NCI-H146 treated with DMSO at 0.1 percent for 48 hours (cell line): ENCODE results near the gene CPZ.
"Not testable (repeated sequence)": the region's sequence is repeated elsewhere in the genome, so short reads cannot be mapped to it uniquely, and the experiment has no call there.

Experiments used
- DNase-seq: peaks from one replicate; lab custom pipeline; 2025; ENCODE audit not compliant: unreplicated experiment; lab: John Stamatoyannopoulos, UW

CPZ gene

DNA sequence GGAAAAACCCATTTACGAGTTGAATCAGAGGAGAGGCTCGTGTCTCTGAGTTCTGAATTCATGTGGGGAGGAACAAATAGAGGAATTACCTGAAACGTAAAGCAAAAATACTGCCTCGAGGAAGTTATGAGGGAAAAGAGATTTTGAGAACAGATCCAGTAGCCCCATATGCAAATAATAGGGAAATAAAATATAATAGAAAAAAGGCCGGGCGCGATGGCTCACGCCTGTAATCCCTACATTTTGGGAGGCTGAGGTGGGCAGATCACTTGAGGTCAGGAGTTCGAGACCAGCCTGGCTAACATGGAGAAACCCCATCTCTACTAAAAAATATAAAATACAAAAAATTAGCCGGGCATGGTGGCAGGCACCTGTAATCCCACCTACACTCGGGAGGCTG, 42.2 kb downstream of the CPZ start:
- not testable (repeated sequence) for DNase-seq

DNA sequence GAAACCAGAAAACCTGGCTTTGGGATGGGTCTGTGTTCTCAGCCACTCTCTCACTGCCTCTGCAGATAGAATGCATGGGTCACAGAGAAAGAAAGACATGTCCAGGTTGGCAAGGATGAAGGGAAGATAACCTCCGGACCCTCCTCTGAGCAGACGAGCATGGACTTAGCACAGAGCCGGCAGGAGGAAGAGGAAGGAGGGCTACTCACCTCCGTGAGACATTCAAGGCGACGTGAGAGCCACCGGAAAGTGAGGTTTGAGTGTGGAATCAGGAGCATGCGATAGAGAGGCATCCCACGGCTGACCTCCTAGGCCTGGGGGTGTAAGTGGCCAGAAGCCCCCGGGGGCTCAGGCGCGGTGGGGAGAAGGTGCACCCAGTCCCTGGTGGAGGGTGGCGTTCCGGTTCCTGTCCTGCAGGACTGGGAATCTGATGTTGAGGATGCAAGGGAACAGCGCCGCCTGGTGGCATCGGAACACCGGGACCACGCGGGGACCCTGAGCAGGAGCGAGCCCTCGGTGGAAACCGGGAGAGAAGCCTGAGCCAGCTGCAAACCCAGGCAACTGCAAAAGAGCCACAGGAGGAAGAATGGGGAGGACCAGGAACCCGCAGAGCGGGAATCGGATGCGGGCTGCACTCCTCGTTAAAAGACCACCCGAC, 43.5 kb downstream of the CPZ start:
- not testable (repeated sequence) for DNase-seq

DNA sequence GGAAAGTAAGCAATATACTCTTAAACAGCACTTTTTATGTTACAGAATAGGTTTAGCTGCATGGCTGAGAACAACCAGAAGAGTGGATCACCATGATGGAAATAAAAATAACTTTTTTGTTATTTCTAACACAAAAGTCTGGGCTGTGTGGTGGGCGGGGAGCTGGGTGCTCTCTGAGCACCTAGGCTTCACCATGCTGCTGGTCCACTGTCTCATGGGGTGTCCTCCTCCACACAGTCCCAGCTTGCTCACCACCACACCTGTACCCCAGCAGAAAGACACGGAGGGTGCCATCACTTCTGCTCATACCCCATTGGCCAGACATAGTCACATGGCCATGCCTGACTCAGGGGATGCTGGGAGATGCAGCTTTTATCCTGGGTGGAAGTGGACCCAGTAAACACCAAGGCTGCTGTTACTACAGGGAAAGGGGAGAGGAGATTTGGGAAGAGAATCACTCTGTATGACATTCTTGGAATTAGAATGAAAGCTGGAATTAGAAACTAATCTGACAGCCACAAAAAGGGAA, 45.0 kb downstream of the CPZ start:
- DNase-seq = no peak

DNA sequence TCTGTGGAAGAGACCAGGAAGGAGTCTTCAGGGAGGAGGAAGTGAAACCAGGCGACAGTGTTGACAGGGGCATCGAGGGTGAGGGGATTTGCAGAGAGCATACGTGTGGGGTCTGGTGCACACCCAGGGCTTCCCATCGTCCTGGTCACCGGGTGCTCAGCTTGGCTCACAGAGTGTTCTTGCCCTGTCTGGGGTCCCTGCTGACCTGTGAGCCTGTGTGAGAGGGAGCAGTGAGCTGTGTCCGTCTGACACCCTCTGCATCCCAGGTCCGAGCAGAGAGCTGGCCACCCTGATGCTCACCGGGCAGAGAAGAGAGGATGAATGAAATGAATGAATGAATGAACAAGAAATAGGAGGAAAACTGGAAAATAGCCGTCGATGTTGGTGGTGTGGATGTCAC, 46.5 kb downstream of the CPZ start:
- no peak for DNase-seq

DNA sequence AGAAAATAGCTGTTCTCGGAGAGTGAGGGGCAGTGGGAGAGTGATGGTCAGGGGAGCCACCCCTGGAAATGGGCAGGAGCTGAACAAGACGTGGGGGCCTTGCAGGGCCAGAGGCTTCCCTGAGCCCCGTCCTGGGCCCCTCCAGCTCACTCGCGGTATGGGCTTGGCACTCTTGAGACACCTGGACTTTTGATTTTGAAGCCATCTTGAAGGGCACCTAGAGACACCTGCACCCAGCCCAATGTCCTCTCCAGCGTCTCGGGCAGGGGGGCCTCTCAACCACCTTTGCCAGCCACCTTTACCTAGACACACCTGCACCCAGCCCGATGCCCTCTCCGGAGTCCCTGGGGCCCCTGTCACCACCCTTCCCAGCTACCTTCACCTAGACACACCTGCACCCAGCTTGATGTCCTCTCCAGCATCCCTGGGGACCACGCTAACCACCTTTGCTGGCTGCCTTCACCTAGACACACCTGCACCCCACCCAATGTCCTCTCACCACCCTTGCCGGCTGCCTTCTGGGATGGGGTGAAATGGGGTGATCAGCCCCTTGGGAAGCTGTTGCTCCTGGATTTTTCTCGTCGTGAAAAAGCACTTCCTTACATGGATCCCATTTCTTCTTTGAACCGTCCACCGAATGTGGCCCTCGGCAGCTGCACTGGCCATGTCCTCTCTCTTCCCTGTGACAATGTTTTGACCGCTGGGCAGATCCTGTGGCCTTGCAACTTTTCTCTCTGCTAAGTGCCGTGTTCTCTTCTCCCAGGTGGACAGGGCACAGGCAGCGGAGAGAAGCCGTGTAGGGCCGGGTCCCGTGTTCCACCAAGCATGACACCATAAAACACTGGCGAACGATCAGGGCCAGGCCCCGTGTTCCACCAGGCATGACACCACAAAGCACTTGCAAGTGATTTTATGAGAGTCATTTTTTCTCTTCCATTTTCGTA, 47.5 kb downstream of the CPZ start:
- DNase-seq = no peak

DNA sequence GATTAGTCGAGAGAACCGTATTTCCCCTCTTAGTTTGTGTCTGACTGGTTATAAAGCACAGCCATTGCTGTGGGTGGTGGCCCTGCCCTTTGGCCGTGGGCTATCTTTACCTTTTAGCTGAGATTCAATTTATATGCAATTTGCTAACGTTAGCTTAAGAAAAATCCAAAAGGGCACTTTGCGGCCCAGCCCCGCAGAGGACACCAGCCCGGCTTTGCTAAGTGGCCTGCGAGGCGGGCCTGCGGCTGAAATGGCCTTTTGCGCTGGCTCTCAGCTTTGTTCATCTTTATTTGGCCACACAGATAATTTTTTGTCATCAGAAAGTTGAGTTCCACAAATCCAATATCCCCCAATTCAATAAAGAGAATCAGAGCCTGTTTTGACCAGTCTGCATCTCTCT, 48.3 kb downstream of the CPZ start:
- no peak for DNase-seq

DNA sequence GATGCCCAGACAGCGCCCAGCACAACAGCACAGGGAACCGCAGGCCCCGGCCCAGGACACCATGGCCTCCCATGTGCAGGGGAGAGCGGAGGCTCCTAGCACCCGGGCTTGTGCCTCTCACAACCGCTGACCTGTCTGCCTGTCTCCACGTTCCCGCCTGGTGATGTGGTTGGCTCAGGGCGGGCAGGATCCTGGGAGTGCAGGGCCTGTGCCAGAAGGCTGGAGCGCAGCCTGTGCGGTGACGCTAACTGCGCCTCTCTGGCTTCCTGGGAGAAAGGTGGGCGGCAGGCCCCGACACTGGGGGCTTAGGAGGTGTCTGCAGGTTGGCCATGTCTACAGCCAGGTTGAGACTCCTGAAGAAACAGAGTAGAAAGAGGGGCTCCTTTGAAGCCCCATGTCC, 48.7 kb downstream of the CPZ start:
- DNase-seq = no peak

DNA sequence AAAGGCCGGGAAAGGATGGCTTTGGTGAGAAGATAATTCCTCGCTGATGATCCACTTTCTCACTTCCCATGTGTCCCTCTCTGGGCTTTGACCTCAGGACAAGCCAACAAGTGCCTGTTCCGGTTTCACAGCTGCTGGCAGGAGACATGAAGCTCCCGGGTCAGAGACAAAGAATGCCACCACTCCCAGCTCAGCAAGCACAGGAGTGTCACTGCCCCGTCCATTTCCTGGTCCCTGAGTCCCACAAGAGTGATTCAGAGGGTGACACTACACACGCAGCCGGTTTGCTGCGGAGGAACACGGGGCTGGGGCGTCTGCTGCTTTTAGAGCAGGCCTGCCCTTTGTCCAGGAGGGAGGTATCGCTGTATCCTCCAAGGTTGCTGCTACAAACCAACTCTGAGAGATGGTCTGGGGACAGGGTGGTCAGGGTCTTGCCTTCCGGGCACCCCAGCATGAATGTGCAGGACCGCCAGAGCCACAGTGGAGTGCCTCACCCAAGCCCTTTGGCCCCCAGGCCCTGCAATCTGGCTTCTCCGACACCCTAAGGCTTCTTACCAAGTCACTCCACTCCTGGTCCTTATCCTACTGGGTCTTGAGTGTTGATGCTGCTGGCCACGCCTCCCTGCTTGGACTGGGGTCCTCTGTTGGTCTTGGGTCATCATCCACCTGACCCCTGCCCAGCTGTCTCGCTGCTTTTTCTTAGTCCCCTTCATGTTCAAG, 49.5 kb downstream of the CPZ start:
- DNase-seq = no peak

DNA sequence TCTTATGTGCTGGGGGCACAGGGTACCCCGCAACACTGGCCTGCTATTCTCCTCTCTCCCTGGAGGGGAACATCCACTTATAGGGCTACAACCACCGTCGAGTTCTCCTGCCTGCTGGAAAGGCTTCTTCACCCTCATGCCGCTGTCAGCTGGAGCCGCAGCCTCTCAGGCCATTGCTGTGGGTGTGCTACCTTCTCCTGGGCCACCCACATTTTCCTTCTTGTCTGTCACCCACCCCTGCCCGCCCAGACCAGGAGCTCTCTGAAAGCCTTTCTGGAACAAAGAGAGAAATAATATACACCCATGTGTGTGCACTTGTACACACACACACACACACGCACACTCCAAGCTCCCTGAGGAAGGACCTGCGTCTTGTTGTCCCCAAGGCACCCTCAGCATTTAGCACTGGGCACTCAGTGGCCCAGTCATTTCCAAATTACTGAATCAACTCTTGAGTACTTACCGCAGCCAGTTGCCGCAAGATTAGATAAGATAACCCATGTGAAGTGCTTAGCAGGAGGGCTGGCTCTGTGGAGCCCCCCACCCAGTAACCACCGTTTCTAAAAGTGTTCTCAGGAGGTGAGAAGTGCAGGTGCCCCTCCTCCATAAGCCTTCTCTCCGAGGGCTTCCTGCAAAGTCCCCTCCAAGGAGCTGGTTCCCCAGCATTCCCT, 50.2 kb downstream of the CPZ start:
- DNase-seq = no peak

DNA sequence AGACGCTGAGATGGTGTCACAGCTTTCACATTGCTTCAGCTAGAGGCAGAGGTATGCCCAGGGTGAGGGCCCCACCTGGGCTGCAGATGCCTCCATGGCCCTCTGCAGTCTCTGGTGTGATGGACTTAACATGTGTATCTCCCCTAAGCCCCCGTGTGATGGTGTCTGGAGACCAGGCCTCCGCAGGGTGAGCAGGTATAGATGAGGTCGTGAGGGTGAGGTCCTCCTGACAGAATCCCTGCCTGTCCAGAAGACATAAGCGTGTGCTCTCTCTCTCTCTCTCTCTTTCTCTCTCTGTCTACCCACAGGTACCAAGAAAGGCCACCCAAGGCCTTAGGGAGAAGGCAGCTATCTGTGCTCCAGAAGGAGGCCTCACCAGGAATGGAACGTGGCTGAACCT, 50.9 kb downstream of the CPZ start:
- DNase-seq = no peak

DNA sequence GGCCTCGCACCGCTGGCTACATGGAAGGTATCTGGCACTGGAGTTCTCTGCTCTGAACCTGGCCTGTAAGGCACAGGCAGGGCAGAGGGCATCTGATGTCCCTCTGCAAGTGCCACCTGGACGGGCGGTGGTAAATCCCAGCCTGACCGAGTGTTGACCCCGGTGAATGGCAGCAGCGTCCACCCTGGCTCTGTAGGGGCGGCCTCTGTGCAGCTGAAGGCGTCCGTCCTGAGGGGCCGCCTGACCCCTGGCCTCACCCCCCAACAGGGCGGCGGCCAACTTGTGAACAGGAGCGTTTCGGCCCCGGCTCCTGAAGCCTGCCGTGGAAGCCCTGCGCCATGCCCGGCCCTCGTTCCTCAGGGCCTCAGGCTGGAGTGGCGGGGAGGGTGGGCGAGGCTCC, 51.4 kb downstream of the CPZ start:
- DNase-seq = no peak

DNA sequence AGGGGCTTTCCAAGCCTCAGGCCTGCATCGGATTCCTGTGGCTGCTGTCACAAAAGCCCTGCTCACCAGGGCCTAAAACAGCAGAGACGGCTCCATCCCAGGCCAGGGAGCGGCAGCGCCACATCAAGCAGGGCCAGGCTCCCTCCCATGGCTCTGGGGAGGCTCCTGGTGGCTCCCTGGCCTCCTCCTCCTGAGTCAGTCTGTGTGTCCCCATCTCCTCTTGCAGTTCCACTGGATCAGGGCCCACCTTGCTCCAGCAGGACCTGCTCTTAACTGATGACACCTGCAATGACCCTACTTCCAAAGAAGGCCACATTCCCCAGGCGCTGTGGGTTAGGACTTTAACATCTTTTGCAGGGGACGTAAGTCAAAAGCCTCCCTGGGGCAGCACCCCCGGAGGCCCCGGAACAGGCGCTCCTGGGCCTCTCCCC, 51.9 kb downstream of the CPZ start:
- no peak for DNase-seq

DNA sequence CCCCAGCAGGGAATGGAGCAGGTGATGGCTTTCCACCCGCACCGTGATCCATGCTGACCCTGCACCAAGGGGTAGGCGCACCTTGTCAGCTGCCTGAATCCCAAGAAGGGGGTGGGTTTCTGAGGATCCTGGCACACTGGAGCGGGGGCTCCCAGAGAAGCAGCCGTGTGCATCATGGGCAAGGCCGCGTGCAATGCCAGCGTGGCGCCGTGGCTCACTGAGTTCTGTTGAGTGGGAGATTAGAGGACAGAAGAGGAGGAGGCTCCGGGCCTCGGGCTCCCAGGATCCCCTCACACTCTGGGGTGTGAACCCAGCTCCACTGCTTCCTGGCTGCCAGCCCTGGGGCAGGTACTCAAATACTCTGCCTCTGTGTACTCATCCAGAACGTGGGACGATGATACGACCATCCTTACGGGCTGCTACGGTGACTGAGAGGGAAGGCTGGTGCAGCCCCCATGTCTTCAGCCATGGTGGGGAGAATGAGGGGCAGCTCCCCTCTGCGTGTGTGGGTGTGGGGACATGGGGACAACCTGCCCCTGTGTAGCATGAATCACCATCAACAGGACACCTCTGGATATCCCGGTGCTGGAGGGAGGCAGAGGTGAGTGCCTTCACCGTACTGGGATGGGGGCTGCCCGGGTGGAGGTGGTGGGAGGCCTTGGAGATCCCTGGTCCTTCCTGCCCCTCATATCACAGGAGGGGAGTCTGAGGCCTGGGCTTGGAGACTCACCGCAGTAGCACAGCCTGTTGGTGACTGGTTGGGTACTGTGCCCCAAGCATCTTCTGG, 52.6 kb downstream of the CPZ start:
- no peak for DNase-seq

DNA sequence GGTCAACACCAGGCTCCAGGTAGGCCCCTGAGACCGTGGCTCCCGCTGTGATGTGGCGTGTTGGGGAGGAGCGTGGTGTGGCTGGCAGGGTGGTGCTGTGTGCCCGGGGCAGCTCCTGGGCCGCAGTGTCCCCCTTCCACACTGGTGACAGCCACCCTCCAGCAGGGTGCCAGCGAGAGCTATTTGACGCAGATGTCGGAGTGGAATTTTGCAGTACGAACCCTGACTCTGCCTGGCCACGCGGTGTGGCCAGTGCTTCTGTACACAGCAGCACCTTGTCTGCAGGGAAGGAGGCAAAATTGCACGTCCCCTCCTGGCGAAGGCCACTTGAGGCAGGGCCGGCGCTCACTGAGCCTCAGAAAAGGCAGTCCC, 53.2 kb downstream of the CPZ start:
- no peak for DNase-seq

DNA sequence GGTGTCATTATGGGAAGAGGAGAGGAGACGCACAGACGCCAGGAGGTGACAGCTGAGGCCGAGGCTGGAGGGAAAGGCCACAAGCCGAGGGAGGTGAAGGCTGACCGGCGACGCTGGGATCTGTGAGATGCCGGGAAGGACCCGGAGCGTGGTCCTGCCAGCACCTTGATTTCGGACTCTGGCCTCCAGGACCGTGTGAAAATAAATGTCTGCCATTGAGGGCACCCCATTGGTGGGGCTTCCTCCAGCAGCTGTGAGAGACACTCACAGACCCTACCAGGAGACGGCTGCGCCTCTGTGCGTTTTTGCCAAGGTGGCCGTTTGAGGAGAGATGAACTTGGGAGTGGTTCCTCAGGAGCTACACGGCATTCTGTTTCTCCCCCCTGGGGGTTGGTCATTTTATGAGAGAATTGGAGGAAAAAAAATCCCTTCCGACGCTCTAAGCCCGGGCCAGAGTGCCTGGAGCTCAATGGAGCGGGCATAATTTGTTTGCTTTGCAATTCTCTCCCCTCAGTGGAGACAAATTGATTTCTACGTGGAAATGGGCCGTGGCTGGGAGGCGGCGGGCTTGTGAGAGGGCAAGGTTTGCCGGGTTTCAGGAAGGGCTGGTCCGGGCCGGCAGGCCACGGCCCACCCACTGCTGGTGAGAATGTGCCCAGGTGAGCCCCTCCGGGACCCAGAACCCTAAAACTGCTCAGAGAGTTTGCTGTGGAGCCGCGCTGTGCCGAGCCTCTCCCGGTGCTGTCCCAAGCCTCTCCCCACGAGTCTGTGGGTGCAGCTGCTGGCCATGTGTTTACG, 53.9 kb downstream of the CPZ start:
- DNase-seq = no peak

DNA sequence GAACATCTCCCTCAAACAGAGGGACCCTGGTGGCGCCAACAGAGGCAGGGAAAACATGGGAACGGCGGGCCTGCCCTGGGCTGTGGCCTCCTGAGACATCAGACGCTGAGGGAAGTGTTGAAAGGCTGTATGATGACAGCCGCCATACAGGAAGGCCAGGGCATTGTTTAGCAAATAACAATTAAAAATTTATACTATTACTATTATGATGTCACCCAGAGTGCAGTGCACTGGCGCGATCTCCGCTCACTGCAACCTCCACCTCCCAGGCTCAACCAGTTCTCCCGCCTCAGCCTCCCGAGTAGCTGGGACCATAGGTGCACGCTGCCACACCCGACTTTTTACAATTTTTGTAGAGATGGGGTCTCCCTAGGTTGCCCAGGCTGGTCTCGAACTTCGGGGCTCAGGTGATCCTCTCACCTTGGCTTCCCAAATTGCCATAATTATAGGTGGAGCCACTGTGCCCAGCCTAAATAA, 54.6 kb downstream of the CPZ start:
- DNase-seq = no peak

DNA sequence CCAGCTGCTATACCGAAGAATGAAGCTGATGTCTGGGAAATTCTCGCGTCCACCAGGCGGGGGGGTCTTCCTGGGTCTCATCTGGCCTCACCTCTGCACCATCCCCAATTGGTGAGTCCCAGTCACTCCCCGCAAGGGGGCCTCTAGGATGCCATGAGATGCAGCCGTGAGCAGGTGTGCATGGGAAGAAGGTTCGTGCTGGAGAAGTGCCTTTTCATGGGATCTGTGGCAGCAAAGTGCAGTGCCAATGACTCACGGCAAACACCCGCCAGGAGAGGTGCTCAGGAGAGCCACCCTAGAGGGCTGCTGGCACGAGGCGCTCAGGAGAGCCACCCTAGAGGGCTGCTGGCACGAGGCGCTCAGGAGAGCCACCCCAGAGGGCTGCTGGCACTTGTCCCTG, 55.1 kb downstream of the CPZ start:
- DNase-seq = no peak

DNA sequence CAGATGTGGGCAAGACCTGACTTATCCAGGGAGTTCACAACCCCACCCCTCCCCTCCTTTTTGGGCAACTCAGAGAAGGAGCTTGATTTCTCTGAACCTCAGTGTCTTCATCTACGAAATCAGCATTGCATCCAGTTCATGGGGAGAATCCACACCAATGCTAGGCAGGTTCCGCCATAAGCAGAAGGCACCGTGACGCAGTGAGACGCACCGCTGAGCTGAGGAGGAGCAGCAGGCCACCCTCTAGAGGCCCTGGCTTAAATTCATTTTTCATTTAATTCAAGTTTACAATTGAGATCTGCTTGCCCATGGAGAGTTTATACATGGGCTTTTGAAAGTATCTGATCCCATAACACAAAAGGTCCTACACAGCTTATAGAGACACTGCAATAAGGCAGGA, 55.7 kb downstream of the CPZ start:
- DNase-seq = no peak
